Measurements from ENCODE around the gene LCE1A. TPM values are rescaled to one million over a fixed set of nuclear protein-coding genes. Genes with fewer than 3 reads are reported as not detected.

The LCE1A gene
- total and polyA plus RNA-seq, 2 of the 8 experiments (the other 6 are each of a cell fraction or from before 2014, with no cell fraction given): not detected

- TF ChIP-seq BCL11A (IDR thresholded peaks at IDR 0.05; ENCODE audit: low read depth in 2 of 2, low read length in 2 of 2): no peak
- TF ChIP-seq GTF2F1 (IDR thresholded peaks at IDR 0.05; ENCODE audit: borderline replicate concordance, low read depth, low read length): no peak
- TF ChIP-seq BACH1 (IDR thresholded peaks at IDR 0.05; ENCODE audit: low read length): no peak
- TF ChIP-seq POLR2AphosphoS5 (IDR thresholded peaks at IDR 0.05; ENCODE audit: low read depth, low read length): no peak
Observed at GRCh38 chr1:152869808-152870419, 42.6 kb downstream of the LCE1A start (continued).
